ENCODE measurements around the gene ZNF396. TPM values are rescaled to one million over a fixed set of nuclear protein-coding genes. Genes with fewer than 3 reads are reported as not detected.

ZNF396 gene
- total and polyA plus RNA-seq, 2 experiments from 2014 or later: 2.0 to 3.4 TPM

- H3K9me3 ChIP-seq (ENCODE audit: low read depth): no peaks in the 10 kb centered on the region
- DNase-seq (ENCODE audit: low spot score): no peak
- 75% methylated on average over 3 of the region's 3 CpGs for WGBS (ENCODE audit: low lambda C conversion rate, missing lambda C conversion rate)
- H3K4me3 ChIP-seq: no peak overlapping the region
- no peak overlapping the region for H2AFZ ChIP-seq
- H3K79me2 ChIP-seq: peaks cover 37% of the 10 kb centered on the region
- H3K9me2 ChIP-seq (replicated peaks; ENCODE audit: insufficient read depth): no peaks in the 10 kb centered on the region
- H3K27ac ChIP-seq: no peak overlapping the region
- TF ChIP-seq EZH2 (IDR thresholded peaks at IDR 0.05; ENCODE audit: borderline replicate concordance) (no peak), EZH2phosphoT487 (IDR thresholded peaks at IDR 0.05; ENCODE audit: low read depth, severe bottlenecking, unreplicated experiment) (no peak), CTCF (IDR thresholded peaks at IDR 0.05; ENCODE audit: poor library complexity) (no peak)
- H3K36me3 ChIP-seq (replicated peaks; ENCODE audit: insufficient read depth, low read depth): peaks cover 10% of the 10 kb centered on the region
- H3K4me1 ChIP-seq (ENCODE audit: insufficient read depth): peaks cover 6% of the 10 kb centered on the region
- peaks cover 32% of the 10 kb centered on the region for H4K20me1 ChIP-seq (ENCODE audit: insufficient read depth, poor library complexity, severe bottlenecking)
- H3K27me3 ChIP-seq: no peaks in the 10 kb centered on the region
- no peak overlapping the region for H3K4me2 ChIP-seq
Measured at GRCh38 chr18:35334821-35335220, 42.3 kb downstream of the ZNF396 start.

- no peaks in the 10 kb centered on the region for H3K27me3 ChIP-seq
- H3K79me2 ChIP-seq: peaks cover 31% of the 10 kb centered on the region
- H3K9me3 ChIP-seq (ENCODE audit: low read depth): no peaks in the 10 kb centered on the region
- 100% methylated on average over 1 of the region's 1 CpG for WGBS (ENCODE audit: low lambda C conversion rate, missing lambda C conversion rate)
- TF ChIP-seq EZH2phosphoT487 (IDR thresholded peaks at IDR 0.05; ENCODE audit: low read depth, severe bottlenecking, unreplicated experiment): no peak
- TF ChIP-seq CTCF (IDR thresholded peaks at IDR 0.05; ENCODE audit: poor library complexity): no peak
- TF ChIP-seq EZH2 (IDR thresholded peaks at IDR 0.05; ENCODE audit: borderline replicate concordance): no peak
- no peak overlapping the region for H3K4me3 ChIP-seq
- H2AFZ ChIP-seq: no peak overlapping the region
- H4K20me1 ChIP-seq (ENCODE audit: insufficient read depth, poor library complexity, severe bottlenecking): peaks cover 26% of the 10 kb centered on the region
- no peaks in the 10 kb centered on the region for H3K9me2 ChIP-seq (replicated peaks; ENCODE audit: insufficient read depth)
- H3K27ac ChIP-seq: no peak overlapping the region
- H3K4me2 ChIP-seq: no peak overlapping the region
- H3K36me3 ChIP-seq (replicated peaks; ENCODE audit: insufficient read depth, low read depth): peaks cover 10% of the 10 kb centered on the region
- H3K4me1 ChIP-seq (ENCODE audit: insufficient read depth): peaks cover 6% of the 10 kb centered on the region
- DNase-seq (ENCODE audit: low spot score): no peak
Measured at GRCh38 chr18:35334212-35334611, 42.9 kb downstream of the ZNF396 start.

GRCh38 chr18:35331367-35332087 is 45.6 kb downstream of the ZNF396 start:
- Histone ChIP-seq H3K4me2 (no peak overlapping the region), H3K9me3 (ENCODE audit: low read depth) (no peaks in the 10 kb centered on the region), H3K27me3 (no peaks in the 10 kb centered on the region), H4K20me1 (ENCODE audit: insufficient read depth, poor library complexity, severe bottlenecking) (peaks cover 6% of the 10 kb centered on the region), H3K79me2 (peaks cover 9% of the 10 kb centered on the region), H3K4me3 (no peak overlapping the region), H3K27ac (no peak overlapping the region), H3K9me2 (replicated peaks; ENCODE audit: insufficient read depth) (no peaks in the 10 kb centered on the region), H3K4me1 (ENCODE audit: insufficient read depth) (no peaks in the 10 kb centered on the region), H2AFZ (no peak overlapping the region), H3K36me3 (replicated peaks; ENCODE audit: insufficient read depth, low read depth) (peaks cover 5% of the 10 kb centered on the region)
- no peak for TF ChIP-seq EZH2phosphoT487 (IDR thresholded peaks at IDR 0.05; ENCODE audit: low read depth, severe bottlenecking, unreplicated experiment)
- no peak for TF ChIP-seq CTCF (IDR thresholded peaks at IDR 0.05; ENCODE audit: poor library complexity)
- TF ChIP-seq EZH2 (IDR thresholded peaks at IDR 0.05; ENCODE audit: borderline replicate concordance): no peak
- 90% methylated on average over 4 of the region's 4 CpGs for WGBS (ENCODE audit: low lambda C conversion rate, missing lambda C conversion rate)
- DNase-seq (ENCODE audit: low spot score): no peak

All from hepatocyte (in vitro differentiated cells).